Endothelial cell of umbilical vein (primary cell): Measurements from ENCODE around the gene CCDC172. TPM values are rescaled to one million over a fixed set of nuclear protein-coding genes. Genes with fewer than 3 reads are reported as not detected.

ENCODE experiments used
- BruUV-seq: library from RNA; stranded (reverse); fragments of 400-500 nt; replicated peaks from 2 replicates; lab custom pipeline; 2021; lab: Mats Ljungman, UMichigan
- CTCF ChIA-PET: fragments of 300-600, 350-600 bp; sonication (Branson Sonifier 250); formaldehyde crosslinking; loops from one replicate; lab custom pipeline; 2021; ENCODE audit warnings: antibody characterized with exemption, inconsistent platforms; lab: Charles Lee
- POLR2A ChIA-PET: fragments of 300-600, 350-600 bp; sonication (Branson Sonifier 250); formaldehyde crosslinking; loops from one replicate; lab custom pipeline; 2021; ENCODE audit warnings: antibody characterized with exemption, inconsistent platforms; lab: Charles Lee
- DNase-seq: peaks from one replicate; pipeline ENCODE4 v3.0.0-alpha.2; 2011; ENCODE audit warnings: low read depth, low spot score
- FAIRE-seq: peaks from 2 replicates; lab custom pipeline; 2011; peaks lifted over from hg19 to GRCh38; lab: Jason Lieb, UNC
- H2AFZ ChIP-seq: 2 replicates; pipeline ENCODE4 v1.6.0; 2012; ENCODE audit warnings: low read depth, low read length, control low read depth, inconsistent platforms
- H3K27ac ChIP-seq: 2 replicates; pipeline ENCODE4 v1.5.1; 2011; ENCODE audit warnings: low read depth, mild to moderate bottlenecking, control low read depth, low read length, moderate library complexity; ENCODE audit not compliant: insufficient read depth
- H3K27me3 ChIP-seq, 2 experiments: 2 replicates each; pipeline versions ENCODE4 v1.6.0 to v1.6.1; 2011; ENCODE audit warnings: low read length in 2 of 2, mixed read lengths in 1 of 2; ENCODE audit not compliant: control insufficient read depth in 2 of 2, insufficient read depth in 2 of 2
- H3K36me3 ChIP-seq, 2 experiments: 2 replicates in 1 of 2; 3 replicates in 1 of 2; pipeline ENCODE4 v1.5.1; 2011; ENCODE audit warnings: low read length in 2 of 2, mild to moderate bottlenecking in 1 of 2, moderate library complexity in 1 of 2; ENCODE audit not compliant: control insufficient read depth in 2 of 2, insufficient read depth in 2 of 2; ENCODE audit errors: extremely low read depth in 1 of 2
- H3K4me1 ChIP-seq: 3 replicates; pipeline ENCODE4 v1.5.1; 2011; ENCODE audit warnings: mild to moderate bottlenecking, low read length; ENCODE audit not compliant: control insufficient read depth, insufficient read depth; ENCODE audit errors: extremely low read depth
- H3K4me2 ChIP-seq: 2 replicates; pipeline ENCODE4 v1.6.1; 2011; ENCODE audit warnings: low read length, control low read depth, mixed read lengths; ENCODE audit not compliant: insufficient read depth
- H3K4me3 ChIP-seq, 3 experiments: fragments of 200-600 bp in 1 of 3; sonication (generic), shearing (Covaris generic) in 1 of 3; replicated peaks in 1 of 3; 2 replicates each; pipeline ENCODE4 v1.5.1; 2011 to 2016; ENCODE audit warnings: control low read depth in 3 of 3, low read length in 3 of 3, mild to moderate bottlenecking in 2 of 3, inconsistent platforms in 1 of 3, low read depth in 1 of 3, moderate library complexity in 1 of 3; ENCODE audit not compliant: insufficient read depth in 1 of 3
- H3K79me2 ChIP-seq: 2 replicates; pipeline ENCODE4 v1.6.0; 2012; ENCODE audit warnings: low read length, inconsistent platforms; ENCODE audit not compliant: control insufficient read depth, insufficient read depth
- H3K9ac ChIP-seq: replicated peaks from 2 replicates; pipeline ENCODE3; 2011; ENCODE audit warnings: low read length, control low read depth; ENCODE audit not compliant: insufficient read depth; ENCODE audit errors: extremely low read depth
- H3K9me1 ChIP-seq: replicated peaks from 3 replicates; pipeline ENCODE4 v1.6.0; 2011; ENCODE audit warnings: mild to moderate bottlenecking, low read length; ENCODE audit not compliant: control insufficient read depth, insufficient read depth; ENCODE audit errors: extremely low read depth
- H3K9me3 ChIP-seq: replicated peaks from 2 replicates; pipeline ENCODE4 v1.5.1; 2012; ENCODE audit warnings: low read length, inconsistent platforms; ENCODE audit not compliant: control insufficient read depth, insufficient read depth
- H4K20me1 ChIP-seq: replicated peaks from 2 replicates; pipeline ENCODE3; 2011; ENCODE audit warnings: mild to moderate bottlenecking, low read length; ENCODE audit not compliant: control insufficient read depth, insufficient read depth; ENCODE audit errors: extremely low read depth
- CTCF ChIP-seq, 2 donors: IDR thresholded peaks; 1 replicate in 1 of 2; 2 replicates in 1 of 2; pipeline ENCODE4 v1.5.1; 2011; ENCODE audit warnings: low read length in 2 of 2, mild to moderate bottlenecking in 2 of 2, moderate library complexity in 2 of 2, control low read depth in 1 of 2, inconsistent platforms in 1 of 2, low read depth in 1 of 2; ENCODE audit not compliant: insufficient read depth in 1 of 2; ENCODE audit errors: extremely low read depth in 1 of 2
- EZH2 ChIP-seq: IDR thresholded peaks from 2 replicates; pipeline ENCODE4 v1.6.1; 2012; ENCODE audit warnings: borderline replicate concordance, low read depth, mild to moderate bottlenecking, moderate library complexity, low read length, inconsistent platforms; ENCODE audit not compliant: severe bottlenecking
- FOS ChIP-seq: IDR thresholded peaks from 2 replicates; pipeline ENCODE4 v1.6.1; 2011; ENCODE audit warnings: mild to moderate bottlenecking, low read length, moderate library complexity, borderline replicate concordance; ENCODE audit not compliant: insufficient read depth
- GATA2 ChIP-seq: IDR thresholded peaks from 2 replicates; pipeline ENCODE4 v1.7.0; 2011; ENCODE audit warnings: low read depth, mild to moderate bottlenecking, moderate library complexity, mixed read lengths, low read length; ENCODE audit not compliant: insufficient read length, insufficient read depth
- JUN ChIP-seq: IDR thresholded peaks from 2 replicates; pipeline ENCODE4 v1.6.1; 2011; ENCODE audit warnings: borderline replicate concordance, low read depth; ENCODE audit not compliant: insufficient read length, insufficient read depth
- MYC ChIP-seq: IDR thresholded peaks from one replicate; pipeline ENCODE4 v1.6.1; 2011; ENCODE audit warnings: mild to moderate bottlenecking, low read depth, low read length
- POLR2A ChIP-seq: IDR thresholded peaks from 2 replicates; pipeline ENCODE4 v1.6.1; 2012; ENCODE audit warnings: low read depth, mild to moderate bottlenecking, control low read depth, low read length
- POLR2AphosphoS5 ChIP-seq: IDR thresholded peaks from 2 replicates; pipeline ENCODE4 v1.6.1; 2012; ENCODE audit warnings: low read depth, mild to moderate bottlenecking, control low read depth, low read length, moderate library complexity; ENCODE audit not compliant: insufficient read depth
- dilution Hi-C: fragments of 300-500 bp; cut with MboI; formaldehyde crosslinking; loops from one replicate; pipeline ENCODE4 v1.15.0; 2019; ENCODE audit warnings: low sequenced_read_pairs; ENCODE audit not compliant: extremely low pct_ligation_motif_present
- intact Hi-C: fragments of 100-400 bp; cut with micrococcal nuclease; formaldehyde crosslinking; loops from one replicate; pipeline ENCODE4 v1.10.0; 2022
- polyA plus RNA-seq, 4 experiments: library from polyadenylated mRNA; depleted of rRNA in 3 of 4; stranded (reverse) in 3 of 4; unstranded in 1 of 4; fragments of >200 nt; gene quantifications; 2 replicates each; pipeline versions ENCODE4 v1.2.1 to v1.2.3, GENCODE V29; 2011 to 2012; ENCODE audit warnings: missing spikeins in 1 of 4
- total RNA-seq: library from RNA; stranded (reverse); gene quantifications from 2 replicates; pipeline ENCODE4 v1.2.3, GENCODE V29; 2021
- TF ChIP-seq, protein P1 (sequence below): IDR thresholded peaks from 2 replicates; pipeline ENCODE4 v1.6.1; 2011; ENCODE audit not compliant: insufficient read depth, insufficient read length

The CCDC172 gene
- total and polyA plus RNA-seq, 2 donors (not counting 3 experiments of a cell fraction or from before 2014, with no cell fraction given): not detected

- Histone ChIP-seq H2AFZ (no peak overlapping the region), H3K9ac (no peak overlapping the region), H3K27me3 (no peaks in the 10 kb centered on the region), H3K36me3 (no peaks in the 10 kb centered on the region), H3K4me1 (no peaks in the 10 kb centered on the region), H3K4me2 (no peak overlapping the region), H3K9me1 (no peaks in the 10 kb centered on the region), H3K79me2 (no peaks in the 10 kb centered on the region), H3K9me3 (no peaks in the 10 kb centered on the region), H3K4me3 (no peak overlapping the region), H4K20me1 (no peaks in the 10 kb centered on the region), H3K27ac (no peak overlapping the region)
- POLR2A ChIA-PET: no interaction called here
- dilution Hi-C loops (no loop called here), intact Hi-C loops (no loop called here)
- no TSS peak for BruUV-seq
- no peak for DNase-seq
- no peak for FAIRE-seq
- no peak for TF ChIP-seq POLR2A
- TF ChIP-seq CTCF (IDR thresholded peaks at IDR 0.05; ENCODE audit: extremely low read depth in 1 of 2, insufficient read depth in 1 of 2, low read depth in 1 of 2, low read length in 2 of 2): no peak
- TF ChIP-seq FOS: no peak
- no peak for TF ChIP-seq POLR2AphosphoS5
- TF ChIP-seq MYC: no peak
- TF ChIP-seq EZH2: no peak
- TF ChIP-seq, protein P1, sequence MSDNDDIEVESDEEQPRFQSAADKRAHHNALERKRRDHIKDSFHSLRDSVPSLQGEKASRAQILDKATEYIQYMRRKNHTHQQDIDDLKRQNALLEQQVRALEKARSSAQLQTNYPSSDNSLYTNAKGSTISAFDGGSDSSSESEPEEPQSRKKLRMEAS: no peak
- TF ChIP-seq GATA2: no peak
- TF ChIP-seq JUN: no peak
- CTCF ChIA-PET: no interaction called here
Measured at GRCh38 chr10:116324951-116325635, 845 bp downstream of the CCDC172 start.
